Measurements from ENCODE around the gene ANAPC5. TPM values are rescaled to one million over a fixed set of nuclear protein-coding genes. Genes with fewer than 3 reads are reported as not detected.

The ANAPC5 gene
- total RNA-seq, 4 donors from 2014 or later, result 84.1 to 128 (median 91.8) TPM

GRCh38 chr12:121264135-121264534 lies 88.1 kb downstream of the ANAPC5 start:
- TF ChIP-seq POLR2A (IDR thresholded peaks at IDR 0.05), result no peak
- TF ChIP-seq CTCF (IDR thresholded peaks at IDR 0.05 in 4 of 5, conservative IDR thresholded peaks at IDR 0.05 in 1 of 5), result no peak
- Histone ChIP-seq H3K4me1 (no peaks in the 10 kb centered on the region), H3K27ac (no peak overlapping the region), H3K36me3 (peaks cover 0 to 65% of the 10 kb centered on the region in 2 donors), H3K9me3 (no peaks in the 10 kb centered on the region), H3K4me3 (no peak overlapping the region), H3K27me3 (no peaks in the 10 kb centered on the region)
- intact Hi-C loops (cut with DNase I; ENCODE audit: low total_unique reads) (no loop called here), in situ Hi-C loops (cut with MboI; ENCODE audit: low sequenced_read_pairs in 4 of 4) (no loop called here)
- ATAC-seq, result no peak
- no peak for DNase-seq

- H3K27ac ChIP-seq, result no peak overlapping the region
- H3K36me3 ChIP-seq, result peaks cover 0 to 71% of the 10 kb centered on the region in 2 donors
- no peak overlapping the region for H3K4me3 ChIP-seq
- H3K9me3 ChIP-seq, result no peaks in the 10 kb centered on the region
- ATAC-seq, result no peak
- intact Hi-C loops (cut with DNase I; ENCODE audit: low total_unique reads), result no loop called here
- TF ChIP-seq POLR2A (IDR thresholded peaks at IDR 0.05) (no peak), CTCF (IDR thresholded peaks at IDR 0.05 in 4 of 5, conservative IDR thresholded peaks at IDR 0.05 in 1 of 5) (no peak)
- in situ Hi-C loops (cut with MboI; ENCODE audit: low sequenced_read_pairs in 4 of 4), result no loop called here
- no peaks in the 10 kb centered on the region for H3K4me1 ChIP-seq
- no peaks in the 10 kb centered on the region for H3K27me3 ChIP-seq
- no peak for DNase-seq
Measured at GRCh38 chr12:121263206-121263935, 88.8 kb downstream of the ANAPC5 start.

GRCh38 chr12:121261398-121261797 lies 90.8 kb downstream of the ANAPC5 start:
- peaks cover 0 to 61% of the 10 kb centered on the region in 2 donors for H3K36me3 ChIP-seq
- in situ Hi-C loops (cut with MboI; ENCODE audit: low sequenced_read_pairs in 4 of 4), result no loop called here
- ATAC-seq (no peak), DNase-seq (no peak)
- TF ChIP-seq CTCF (IDR thresholded peaks at IDR 0.05 in 4 of 5, conservative IDR thresholded peaks at IDR 0.05 in 1 of 5), result no peak
- TF ChIP-seq POLR2A (IDR thresholded peaks at IDR 0.05), result no peak
- intact Hi-C loops (cut with DNase I; ENCODE audit: low total_unique reads), result no loop called here
- H3K27me3 ChIP-seq, result no peaks in the 10 kb centered on the region
- H3K27ac ChIP-seq, result no peak overlapping the region
- H3K4me3 ChIP-seq, result no peak overlapping the region
- no peaks in the 10 kb centered on the region for H3K4me1 ChIP-seq
- H3K9me3 ChIP-seq, result no peaks in the 10 kb centered on the region

GRCh38 chr12:121260091-121260490 lies 92.1 kb downstream of the ANAPC5 start:
- Histone ChIP-seq H3K27me3 (no peaks in the 10 kb centered on the region), H3K27ac (no peak overlapping the region), H3K4me3 (no peak overlapping the region), H3K9me3 (no peaks in the 10 kb centered on the region), H3K4me1 (no peaks in the 10 kb centered on the region), H3K36me3 (peaks cover 0 to 53% of the 10 kb centered on the region in 2 donors)
- DNase-seq, result no peak
- in situ Hi-C loops (cut with MboI; ENCODE audit: low sequenced_read_pairs in 4 of 4), result no loop called here
- TF ChIP-seq POLR2A (IDR thresholded peaks at IDR 0.05) (no peak), CTCF (IDR thresholded peaks at IDR 0.05 in 4 of 5, conservative IDR thresholded peaks at IDR 0.05 in 1 of 5) (no peak)
- intact Hi-C loops (cut with DNase I; ENCODE audit: low total_unique reads), result no loop called here
- no peak for ATAC-seq

- Histone ChIP-seq H3K4me3 (no peak overlapping the region), H3K27ac (no peak overlapping the region), H3K36me3 (peaks cover 0 to 61% of the 10 kb centered on the region in 2 donors), H3K27me3 (no peaks in the 10 kb centered on the region), H3K4me1 (no peaks in the 10 kb centered on the region), H3K9me3 (no peaks in the 10 kb centered on the region)
- DNase-seq (no peak), ATAC-seq (no peak)
- TF ChIP-seq CTCF (IDR thresholded peaks at IDR 0.05 in 4 of 5, conservative IDR thresholded peaks at IDR 0.05 in 1 of 5) (no peak), POLR2A (IDR thresholded peaks at IDR 0.05) (no peak)
- in situ Hi-C loops (cut with MboI; ENCODE audit: low sequenced_read_pairs in 4 of 4) (no loop called here), intact Hi-C loops (cut with DNase I; ENCODE audit: low total_unique reads) (no loop called here)
Measured at GRCh38 chr12:121259074-121259473, 93.1 kb downstream of the ANAPC5 start.
